ENCODE data around the gene DMRT1.

DMRT1 gene

GRCh38 chr9:806285-807156 is 35.0 kb upstream of the DMRT1 start:
- POLR2A ChIA-PET = no interaction called here
- CTCF ChIA-PET = interaction anchor here (0.6 to 1.7 kb wide), 18 partner anchors 11 to 1436 kb away, joined by 3 to 7 read pairs (median 4); no protein-coding TSS in a partner anchor
- H3K4me3 ChIP-seq (ENCODE audit: low read depth, low read length) = no peak overlapping the region
- no peaks in the 10 kb centered on the region for H3K4me1 ChIP-seq (ENCODE audit: control insufficient read depth, insufficient read depth, low read length)
- TF ChIP-seq BCL11B (tag by site-specific recombination; IDR thresholded peaks at IDR 0.05; ENCODE audit: low read depth) (no peak), ZNF362 (tag by site-specific recombination; IDR thresholded peaks at IDR 0.05) (peak; percentile 71; the same call in 1 of the 2 replicates), ZNF837 (tag by site-specific recombination; IDR thresholded peaks at IDR 0.05) (no peak), SP7 (tag by site-specific recombination; IDR thresholded peaks at IDR 0.05) (no peak), HOXD13 (CRISPR knock-in tag; IDR thresholded peaks at IDR 0.05; ENCODE audit: borderline replicate concordance) (no peak), ZNF654 (tag by site-specific recombination; IDR thresholded peaks at IDR 0.05; ENCODE audit: low read depth) (peak; percentile 94), ZNF2 (tag by site-specific recombination; IDR thresholded peaks at IDR 0.05) (peak; percentile 24; the same call in 1 of the 2 replicates), TRIM28 (IDR thresholded peaks at IDR 0.05; ENCODE audit: borderline replicate concordance, low read length) (no peak), ZNF416 (tag by site-specific recombination; IDR thresholded peaks at IDR 0.05) (no peak), ZFHX2 (tag by site-specific recombination; conservative IDR thresholded peaks at IDR 0.05) (no peak), ZNF214 (tag by site-specific recombination; IDR thresholded peaks at IDR 0.05; ENCODE audit: borderline replicate concordance) (no peak)
- TF ChIP-seq, protein P1, sequence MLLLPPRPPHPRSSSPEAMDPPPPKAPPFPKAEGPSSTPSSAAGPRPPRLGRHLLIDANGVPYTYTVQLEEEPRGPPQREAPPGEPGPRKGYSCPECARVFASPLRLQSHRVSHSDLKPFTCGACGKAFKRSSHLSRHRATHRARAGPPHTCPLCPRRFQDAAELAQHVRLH (tag by site-specific recombination; IDR thresholded peaks at IDR 0.05) = no peak
- TF ChIP-seq, protein P2, sequence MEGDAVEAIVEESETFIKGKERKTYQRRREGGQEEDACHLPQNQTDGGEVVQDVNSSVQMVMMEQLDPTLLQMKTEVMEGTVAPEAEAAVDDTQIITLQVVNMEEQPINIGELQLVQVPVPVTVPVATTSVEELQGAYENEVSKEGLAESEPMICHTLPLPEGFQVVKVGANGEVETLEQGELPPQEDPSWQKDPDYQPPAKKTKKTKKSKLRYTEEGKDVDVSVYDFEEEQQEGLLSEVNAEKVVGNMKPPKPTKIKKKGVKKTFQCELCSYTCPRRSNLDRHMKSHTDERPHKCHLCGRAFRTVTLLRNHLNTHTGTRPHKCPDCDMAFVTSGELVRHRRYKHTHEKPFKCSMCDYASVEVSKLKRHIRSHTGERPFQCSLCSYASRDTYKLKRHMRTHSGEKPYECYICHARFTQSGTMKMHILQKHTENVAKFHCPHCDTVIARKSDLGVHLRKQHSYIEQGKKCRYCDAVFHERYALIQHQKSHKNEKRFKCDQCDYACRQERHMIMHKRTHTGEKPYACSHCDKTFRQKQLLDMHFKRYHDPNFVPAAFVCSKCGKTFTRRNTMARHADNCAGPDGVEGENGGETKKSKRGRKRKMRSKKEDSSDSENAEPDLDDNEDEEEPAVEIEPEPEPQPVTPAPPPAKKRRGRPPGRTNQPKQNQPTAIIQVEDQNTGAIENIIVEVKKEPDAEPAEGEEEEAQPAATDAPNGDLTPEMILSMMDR (tag by site-specific recombination; IDR thresholded peaks at IDR 0.05) = peak; percentile 57
- no peaks in the 10 kb centered on the region for H3K9me3 ChIP-seq (ENCODE audit: control insufficient read depth, insufficient read depth, low read depth, low read length)
- H3K27ac ChIP-seq (ENCODE audit: extremely low read depth, low read depth, low read length) = no peak overlapping the region
- H3K36me3 ChIP-seq (ENCODE audit: control insufficient read depth in 2 of 2, insufficient read depth in 1 of 2, low read length in 2 of 2) = no peaks in the 10 kb centered on the region

DNA sequence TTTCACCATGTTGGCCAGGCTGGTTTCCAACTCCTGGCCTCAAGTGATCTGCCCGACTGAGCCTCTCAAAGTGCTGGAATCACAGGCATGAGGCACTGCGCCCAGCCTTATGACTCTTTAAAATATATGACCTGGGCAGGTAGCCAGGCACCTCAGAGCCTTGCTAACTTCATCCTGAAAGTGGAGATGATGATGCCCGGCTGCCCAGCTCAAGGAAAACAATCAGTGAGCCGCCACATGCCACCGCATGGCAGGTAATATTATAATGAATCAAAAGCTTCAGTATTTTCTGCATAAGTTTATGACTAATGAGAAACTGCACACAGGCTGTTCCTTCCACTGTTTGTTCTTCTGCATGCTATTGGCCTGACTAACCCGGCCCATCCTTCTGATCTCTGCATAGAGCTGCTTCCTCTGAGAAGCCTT is 30.4 kb upstream of the DMRT1 start:
- no peaks in the 10 kb centered on the region for H3K4me1 ChIP-seq (ENCODE audit: control insufficient read depth, insufficient read depth, low read length)
- H3K27ac ChIP-seq (ENCODE audit: extremely low read depth, low read depth, low read length) = no peak overlapping the region
- POLR2A ChIA-PET = no interaction called here
- no peaks in the 10 kb centered on the region for H3K9me3 ChIP-seq (ENCODE audit: control insufficient read depth, insufficient read depth, low read depth, low read length)
- no peaks in the 10 kb centered on the region for H3K36me3 ChIP-seq (ENCODE audit: control insufficient read depth in 2 of 2, insufficient read depth in 1 of 2, low read length in 2 of 2)
- CTCF ChIA-PET = interaction anchor here (0.6 to 1.4 kb wide), 3 partner anchors 83 to 188 kb away, joined by 3 to 4 read pairs (median 4); no protein-coding TSS in a partner anchor
- no peak overlapping the region for H3K4me3 ChIP-seq (ENCODE audit: low read depth, low read length)
- no peak for TF ChIP-seq ZNF175 (tag by site-specific recombination; IDR thresholded peaks at IDR 0.05)
- TF ChIP-seq, protein P3, sequence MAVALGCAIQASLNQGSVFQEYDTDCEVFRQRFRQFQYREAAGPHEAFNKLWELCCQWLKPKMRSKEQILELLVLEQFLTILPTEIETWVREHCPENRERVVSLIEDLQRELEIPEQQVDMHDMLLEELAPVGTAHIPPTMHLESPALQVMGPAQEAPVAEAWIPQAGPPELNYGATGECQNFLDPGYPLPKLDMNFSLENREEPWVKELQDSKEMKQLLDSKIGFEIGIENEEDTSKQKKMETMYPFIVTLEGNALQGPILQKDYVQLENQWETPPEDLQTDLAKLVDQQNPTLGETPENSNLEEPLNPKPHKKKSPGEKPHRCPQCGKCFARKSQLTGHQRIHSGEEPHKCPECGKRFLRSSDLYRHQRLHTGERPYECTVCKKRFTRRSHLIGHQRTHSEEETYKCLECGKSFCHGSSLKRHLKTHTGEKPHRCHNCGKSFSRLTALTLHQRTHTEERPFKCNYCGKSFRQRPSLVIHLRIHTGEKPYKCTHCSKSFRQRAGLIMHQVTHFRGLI (tag by site-specific recombination; IDR thresholded peaks at IDR 0.05) = no peak
- TF ChIP-seq, protein P1 (tag by site-specific recombination; IDR thresholded peaks at IDR 0.05) = no peak
- no peak for TF ChIP-seq SALL2 (tag by site-specific recombination; IDR thresholded peaks at IDR 0.05; ENCODE audit: borderline replicate concordance)
- no peak for TF ChIP-seq ZNF138 (tag by site-specific recombination; IDR thresholded peaks at IDR 0.05; ENCODE audit: borderline replicate concordance)
- no peak for TF ChIP-seq ZNF394 (tag by site-specific recombination; IDR thresholded peaks at IDR 0.05; ENCODE audit: borderline replicate concordance)

All from HEK293 (cell line).